Memory B cell (primary cell): Measurements from ENCODE around the gene SETD2.
"Not testable (repeated sequence)": the region's sequence is repeated elsewhere in the genome, so short reads cannot be mapped to it uniquely, and the experiment has no call there.

ENCODE experiments used
- ATAC-seq: fragments of 150-1000 bp; cut with Tn5 transposase; 2 replicates; pipeline ENCODE4 v1.10.0; 2021; ENCODE audit warnings: low read depth, mild to moderate bottlenecking, moderate library complexity
- DNase-seq, 2 donors: peaks; one replicate each; pipeline ENCODE4 v3.0.0; 2022; ENCODE audit warnings: low spot score in 2 of 2
- H3K27ac Mint-ChIP-seq: one replicate; pipeline ENCODE4 v1.8.0; 2022; ENCODE audit warnings: mild to moderate bottlenecking, moderate library complexity, mixed read lengths
- H3K27me3 Mint-ChIP-seq: one replicate; pipeline ENCODE4 v1.8.0; 2022; ENCODE audit warnings: mixed read lengths
- H3K36me3 Mint-ChIP-seq: one replicate; pipeline ENCODE4 v1.8.0; 2022; ENCODE audit warnings: mild to moderate bottlenecking, mixed read lengths
- H3K4me1 Mint-ChIP-seq: one replicate; pipeline ENCODE4 v1.8.0; 2022; ENCODE audit warnings: mixed read lengths
- H3K4me3 Mint-ChIP-seq: one replicate; pipeline ENCODE4 v1.8.0; 2022; ENCODE audit warnings: mild to moderate bottlenecking, moderate library complexity, mixed read lengths
- H3K9me3 Mint-ChIP-seq: one replicate; pipeline ENCODE4 v1.8.0; 2022; ENCODE audit warnings: mixed read lengths

Gene SETD2, protein sequence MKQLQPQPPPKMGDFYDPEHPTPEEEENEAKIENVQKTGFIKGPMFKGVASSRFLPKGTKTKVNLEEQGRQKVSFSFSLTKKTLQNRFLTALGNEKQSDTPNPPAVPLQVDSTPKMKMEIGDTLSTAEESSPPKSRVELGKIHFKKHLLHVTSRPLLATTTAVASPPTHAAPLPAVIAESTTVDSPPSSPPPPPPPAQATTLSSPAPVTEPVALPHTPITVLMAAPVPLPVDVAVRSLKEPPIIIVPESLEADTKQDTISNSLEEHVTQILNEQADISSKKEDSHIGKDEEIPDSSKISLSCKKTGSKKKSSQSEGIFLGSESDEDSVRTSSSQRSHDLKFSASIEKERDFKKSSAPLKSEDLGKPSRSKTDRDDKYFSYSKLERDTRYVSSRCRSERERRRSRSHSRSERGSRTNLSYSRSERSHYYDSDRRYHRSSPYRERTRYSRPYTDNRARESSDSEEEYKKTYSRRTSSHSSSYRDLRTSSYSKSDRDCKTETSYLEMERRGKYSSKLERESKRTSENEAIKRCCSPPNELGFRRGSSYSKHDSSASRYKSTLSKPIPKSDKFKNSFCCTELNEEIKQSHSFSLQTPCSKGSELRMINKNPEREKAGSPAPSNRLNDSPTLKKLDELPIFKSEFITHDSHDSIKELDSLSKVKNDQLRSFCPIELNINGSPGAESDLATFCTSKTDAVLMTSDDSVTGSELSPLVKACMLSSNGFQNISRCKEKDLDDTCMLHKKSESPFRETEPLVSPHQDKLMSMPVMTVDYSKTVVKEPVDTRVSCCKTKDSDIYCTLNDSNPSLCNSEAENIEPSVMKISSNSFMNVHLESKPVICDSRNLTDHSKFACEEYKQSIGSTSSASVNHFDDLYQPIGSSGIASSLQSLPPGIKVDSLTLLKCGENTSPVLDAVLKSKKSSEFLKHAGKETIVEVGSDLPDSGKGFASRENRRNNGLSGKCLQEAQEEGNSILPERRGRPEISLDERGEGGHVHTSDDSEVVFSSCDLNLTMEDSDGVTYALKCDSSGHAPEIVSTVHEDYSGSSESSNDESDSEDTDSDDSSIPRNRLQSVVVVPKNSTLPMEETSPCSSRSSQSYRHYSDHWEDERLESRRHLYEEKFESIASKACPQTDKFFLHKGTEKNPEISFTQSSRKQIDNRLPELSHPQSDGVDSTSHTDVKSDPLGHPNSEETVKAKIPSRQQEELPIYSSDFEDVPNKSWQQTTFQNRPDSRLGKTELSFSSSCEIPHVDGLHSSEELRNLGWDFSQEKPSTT (N-terminal part only)

DNA sequence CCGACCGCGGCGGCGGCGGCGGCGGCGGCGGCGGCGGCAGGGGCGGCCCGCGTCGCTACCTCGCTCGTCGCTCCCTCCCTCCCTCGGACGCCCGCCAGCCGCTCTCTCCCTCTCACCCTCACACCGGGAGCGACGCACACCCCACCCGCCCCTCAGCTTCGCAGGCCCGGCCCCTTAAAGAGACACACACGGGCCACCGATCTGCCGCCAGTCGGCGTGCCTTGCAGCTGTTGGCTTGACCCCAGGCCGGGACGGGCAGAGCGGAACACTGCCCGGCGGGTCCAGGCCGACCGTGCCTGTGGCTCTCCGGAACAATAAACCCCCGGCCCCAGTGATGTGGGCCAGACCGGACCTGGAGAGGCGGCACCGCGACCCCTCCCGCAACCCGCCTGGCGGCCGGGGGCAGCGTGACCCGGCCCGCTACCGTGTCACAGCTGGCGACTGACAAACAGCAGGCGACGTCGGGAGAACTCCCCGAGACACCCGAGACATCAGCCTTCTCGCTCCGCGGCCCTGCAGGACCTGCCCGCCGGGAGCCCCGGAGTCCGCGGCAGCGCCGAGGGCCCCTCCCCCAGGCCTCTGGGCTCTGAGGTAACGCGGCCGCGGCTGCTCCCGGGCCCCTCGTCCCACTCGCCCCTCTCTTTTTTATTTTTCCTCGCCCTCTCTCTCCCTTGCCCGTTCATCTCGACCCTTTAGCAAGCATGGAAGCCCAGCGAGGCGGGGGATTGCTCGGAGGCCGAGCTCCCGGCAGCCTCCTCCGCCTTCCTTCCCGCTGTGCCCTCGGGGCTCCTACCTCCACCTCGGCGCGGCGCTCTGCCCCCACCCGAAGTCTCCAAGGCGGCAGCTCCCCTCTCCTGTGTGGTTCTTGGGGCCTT, at the start of gene SETD2:
SETD2 (minus strand) TSS at position 107 of the 875 bp plus-strand sequence. CDS start 189 bp downstream, outside the sequence.
- peak within 1 kb of the TSS; percentile 94 for H3K27ac Mint-ChIP-seq
- peak within 1 kb of the TSS; percentile 99 for H3K4me3 Mint-ChIP-seq
- ATAC-seq (peak; percentile 84), DNase-seq (peak; percentile 73 to 78)
- H3K27me3 Mint-ChIP-seq = no peaks in the 10 kb centered on the region
- H3K4me1 Mint-ChIP-seq = peaks cover 29% of the 10 kb centered on the region
- no peaks in the 10 kb centered on the region for H3K9me3 Mint-ChIP-seq
- H3K36me3 Mint-ChIP-seq = peaks cover 5% of the 10 kb centered on the region

- no peaks in the 10 kb centered on the region for H3K4me1 Mint-ChIP-seq
- no peak overlapping the region for H3K4me3 Mint-ChIP-seq
- H3K36me3 Mint-ChIP-seq = no peaks in the 10 kb centered on the region
- ATAC-seq (no peak), DNase-seq (no peak)
- no peaks in the 10 kb centered on the region for H3K9me3 Mint-ChIP-seq
- no peak overlapping the region for H3K27ac Mint-ChIP-seq
- no peaks in the 10 kb centered on the region for H3K27me3 Mint-ChIP-seq
Measured at GRCh38 chr3:47210863-47211405, 47.0 kb upstream of the SETD2 start.

DNA sequence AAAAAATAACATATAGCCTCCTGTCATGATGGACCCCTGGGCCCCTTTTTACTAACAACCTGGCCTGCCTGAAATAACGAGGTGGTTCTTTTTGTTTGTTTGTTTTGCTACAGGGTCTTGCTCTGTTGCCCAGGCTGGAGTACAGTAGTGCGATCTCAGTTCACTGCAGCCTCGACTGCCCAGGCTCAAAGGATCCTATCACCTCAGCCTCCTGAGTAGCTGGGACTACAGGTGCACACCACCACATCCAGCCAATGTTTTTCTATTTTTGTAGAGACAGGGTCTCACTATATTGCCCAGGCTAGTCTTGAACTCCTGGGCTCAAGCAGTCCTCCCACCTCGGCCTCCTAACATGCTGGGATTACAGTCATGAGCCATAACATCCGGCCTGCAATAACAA, 42.1 kb upstream of the SETD2 start:
- not testable (repeated sequence) for H3K27me3 Mint-ChIP-seq, ATAC-seq, H3K9me3 Mint-ChIP-seq, DNase-seq, H3K36me3 Mint-ChIP-seq, H3K27ac Mint-ChIP-seq, H3K4me1 Mint-ChIP-seq, H3K4me3 Mint-ChIP-seq

DNA sequence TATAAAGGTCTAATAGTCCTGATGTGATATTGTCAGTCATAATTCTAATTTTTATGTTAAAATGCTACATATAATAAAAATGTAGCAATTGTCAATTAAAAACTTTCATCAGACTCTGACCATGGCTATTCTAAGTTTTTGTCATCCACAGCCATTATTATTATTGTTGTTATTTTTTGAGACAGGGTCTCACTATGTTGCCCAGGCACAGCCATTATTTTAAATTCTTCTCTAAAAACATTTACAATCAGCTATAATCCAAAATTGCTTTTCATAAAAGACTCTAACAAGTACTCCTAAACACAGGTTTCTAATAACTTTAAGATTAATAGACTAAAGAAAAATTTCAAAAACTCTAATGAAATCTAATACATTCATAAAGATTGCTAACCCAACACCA, 41.0 kb upstream of the SETD2 start:
- Mint-ChIP-seq H3K4me1 (no peaks in the 10 kb centered on the region), H3K4me3 (no peak overlapping the region), H3K9me3 (no peaks in the 10 kb centered on the region), H3K27ac (no peak overlapping the region), H3K36me3 (no peaks in the 10 kb centered on the region), H3K27me3 (no peaks in the 10 kb centered on the region)
- ATAC-seq (no peak), DNase-seq (no peak)

DNA sequence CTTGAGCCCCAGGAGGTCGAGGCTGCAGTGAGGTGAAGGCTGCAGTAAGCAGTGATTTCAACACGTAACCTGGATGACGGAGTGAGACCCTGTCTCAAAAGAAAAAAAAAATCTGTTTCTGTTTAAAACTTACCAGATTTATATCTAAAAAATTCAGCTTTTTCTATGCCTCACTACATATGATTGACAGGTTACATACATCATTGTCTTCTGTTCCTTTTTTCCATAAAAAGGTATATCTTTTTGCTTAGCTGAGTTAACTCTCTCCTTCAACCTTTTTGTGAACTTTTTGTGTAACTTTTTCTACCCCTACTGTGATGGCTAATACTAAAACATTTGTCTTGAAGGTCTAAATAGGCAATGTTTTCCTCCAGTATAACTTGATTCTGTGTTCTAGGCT, 38.6 kb upstream of the SETD2 start:
- DNase-seq = no peak
- ATAC-seq = no peak
- H3K27me3 Mint-ChIP-seq = no peaks in the 10 kb centered on the region
- no peak overlapping the region for H3K27ac Mint-ChIP-seq
- H3K9me3 Mint-ChIP-seq = no peaks in the 10 kb centered on the region
- no peak overlapping the region for H3K4me3 Mint-ChIP-seq
- no peaks in the 10 kb centered on the region for H3K4me1 Mint-ChIP-seq
- H3K36me3 Mint-ChIP-seq = no peaks in the 10 kb centered on the region

GRCh38 chr3:47197287-47197686, 33.4 kb upstream of the SETD2 start:
- ATAC-seq (no peak), DNase-seq (no peak)
- Mint-ChIP-seq H3K4me3 (no peak overlapping the region), H3K27ac (no peak overlapping the region), H3K27me3 (no peaks in the 10 kb centered on the region), H3K36me3 (peaks cover 4% of the 10 kb centered on the region), H3K9me3 (no peaks in the 10 kb centered on the region), H3K4me1 (no peaks in the 10 kb centered on the region)

- no peaks in the 10 kb centered on the region for H3K4me1 Mint-ChIP-seq
- no peak for DNase-seq
- H3K36me3 Mint-ChIP-seq = peaks cover 4% of the 10 kb centered on the region
- H3K4me3 Mint-ChIP-seq = no peak overlapping the region
- no peak for ATAC-seq
- H3K27me3 Mint-ChIP-seq = no peaks in the 10 kb centered on the region
- H3K27ac Mint-ChIP-seq = no peak overlapping the region
- H3K9me3 Mint-ChIP-seq = no peaks in the 10 kb centered on the region
Measured at GRCh38 chr3:47194994-47195393, 31.1 kb upstream of the SETD2 start.

- ATAC-seq = no peak
Measured at GRCh38 chr3:47193871-47194859, 30.3 kb upstream of the SETD2 start.

GRCh38 chr3:47186285-47186684, 22.4 kb upstream of the SETD2 start:
- Mint-ChIP-seq H3K36me3 (no peaks in the 10 kb centered on the region), H3K27me3 (no peaks in the 10 kb centered on the region), H3K4me1 (no peaks in the 10 kb centered on the region), H3K9me3 (no peaks in the 10 kb centered on the region), H3K27ac (no peak overlapping the region), H3K4me3 (no peak overlapping the region)
- DNase-seq (no peak), ATAC-seq (no peak)

More at GRCh38 chr3:47193871-47194859, 30.3 kb upstream of the SETD2 start:
- no peak overlapping the region for H3K27ac Mint-ChIP-seq
- no peaks in the 10 kb centered on the region for H3K9me3 Mint-ChIP-seq
- peaks cover 4% of the 10 kb centered on the region for H3K36me3 Mint-ChIP-seq
- no peaks in the 10 kb centered on the region for H3K4me1 Mint-ChIP-seq
- H3K27me3 Mint-ChIP-seq = no peaks in the 10 kb centered on the region
- DNase-seq = no peak
- H3K4me3 Mint-ChIP-seq = no peak overlapping the region

GRCh38 chr3:47181685-47182084, 17.8 kb upstream of the SETD2 start:
- H3K4me1 Mint-ChIP-seq, H3K4me3 Mint-ChIP-seq, H3K9me3 Mint-ChIP-seq, H3K36me3 Mint-ChIP-seq, H3K27ac Mint-ChIP-seq, ATAC-seq, H3K27me3 Mint-ChIP-seq, DNase-seq: not testable (repeated sequence)

DNA sequence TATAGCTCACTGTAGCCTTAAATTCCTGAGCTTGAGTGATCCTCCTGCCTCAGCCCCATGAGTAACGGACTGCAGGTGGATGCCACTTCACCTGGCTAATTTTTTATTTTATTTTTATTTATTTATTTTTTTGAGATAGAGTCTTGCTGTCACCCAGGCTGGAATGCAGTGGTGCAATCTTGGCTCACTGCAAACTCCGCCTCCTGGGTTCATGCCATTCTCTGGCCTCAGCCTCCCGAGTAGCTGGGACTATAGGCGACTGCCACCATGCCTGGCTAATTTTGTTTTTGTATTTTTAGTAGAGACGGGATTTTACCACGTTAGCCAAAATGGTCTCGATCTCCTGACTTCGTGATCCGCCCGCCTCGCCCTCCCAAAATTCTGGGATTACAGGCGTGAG, 16.1 kb upstream of the SETD2 start:
- not testable (repeated sequence) for H3K27ac Mint-ChIP-seq, H3K36me3 Mint-ChIP-seq, H3K4me3 Mint-ChIP-seq, DNase-seq, H3K4me1 Mint-ChIP-seq, H3K9me3 Mint-ChIP-seq, ATAC-seq, H3K27me3 Mint-ChIP-seq

DNA sequence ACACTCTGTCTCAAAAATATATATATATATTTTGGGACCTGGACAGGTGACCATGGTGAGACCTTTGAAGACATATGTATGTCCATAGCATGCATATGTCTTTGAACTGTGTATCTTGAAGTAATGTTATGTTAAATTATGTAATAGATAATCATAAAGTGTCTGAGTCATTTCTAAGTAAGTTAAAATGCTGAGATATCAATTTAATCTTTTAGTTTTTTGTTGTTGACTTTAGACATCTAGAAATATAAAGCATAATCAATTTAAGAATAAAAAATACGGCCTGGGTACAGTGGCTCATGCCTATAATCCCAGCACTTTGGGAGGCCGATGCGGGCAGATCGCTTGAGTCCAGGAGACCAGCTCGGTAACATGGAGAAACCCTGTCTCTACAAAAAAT, 12.7 kb upstream of the SETD2 start:
- no peak for DNase-seq
- H3K9me3 Mint-ChIP-seq = no peaks in the 10 kb centered on the region
- H3K27me3 Mint-ChIP-seq = no peaks in the 10 kb centered on the region
- H3K4me3 Mint-ChIP-seq = no peak overlapping the region
- peaks cover 11% of the 10 kb centered on the region for H3K4me1 Mint-ChIP-seq
- no peak for ATAC-seq
- H3K27ac Mint-ChIP-seq = no peak overlapping the region
- no peaks in the 10 kb centered on the region for H3K36me3 Mint-ChIP-seq
